WTC11 (cell line): ENCODE results near the gene RPL10A. TPM values are rescaled to one million over a fixed set of nuclear protein-coding genes. Genes with fewer than 3 reads are reported as not detected.

Experiments
- ATAC-seq: fragments of 200-7000 bp; cut with Tn5 transposase; 2 replicates; pipeline ENCODE4 v1.10.0; 2021; ENCODE audit warnings: mild to moderate bottlenecking, moderate library complexity
- CTCF ChIA-PET: fragments of 300-600 bp; sonication (Branson Sonifier 250); formaldehyde crosslinking; loops from one replicate; lab custom pipeline; 2021; ENCODE audit warnings: antibody characterized with exemption; lab: Charles Lee
- POLR2A ChIA-PET: fragments of 350-600 bp; sonication (Branson Sonifier 250); formaldehyde crosslinking; loops from one replicate; lab custom pipeline; 2021; ENCODE audit warnings: antibody characterized with exemption; lab: Charles Lee
- DNase-seq: peaks from one replicate; pipeline ENCODE4 v3.0.0; 2021; ENCODE audit warnings: low spot score
- H3K27ac Mint-ChIP-seq: 2 replicates; pipeline ENCODE4 v1.8.0; 2021; ENCODE audit warnings: mixed read lengths
- H3K27me3 Mint-ChIP-seq: 2 replicates; pipeline ENCODE4 v1.8.0; 2021; ENCODE audit warnings: low read depth, mild to moderate bottlenecking, moderate library complexity, mixed read lengths
- H3K36me3 Mint-ChIP-seq: 2 replicates; pipeline ENCODE4 v1.8.0; 2021; ENCODE audit warnings: mixed read lengths
- H3K4me1 Mint-ChIP-seq: 2 replicates; pipeline ENCODE4 v1.8.0; 2022; ENCODE audit warnings: mixed read lengths
- H3K4me3 Mint-ChIP-seq: 2 replicates; pipeline ENCODE4 v1.8.0; 2021; ENCODE audit warnings: mild to moderate bottlenecking, moderate library complexity, mixed read lengths
- H3K9me3 Mint-ChIP-seq: 2 replicates; pipeline ENCODE4 v1.8.0; 2021; ENCODE audit warnings: mixed read lengths
- AR ChIP-seq: fragments of 250-450 bp; sonication (Bioruptor Pico); IDR thresholded peaks from 2 replicates; pipeline ENCODE4 v1.9.0; 2021; ENCODE audit warnings: mild to moderate bottlenecking
- ATF1 ChIP-seq: sonication (generic); formaldehyde crosslinking; IDR thresholded peaks from 2 replicates; pipeline ENCODE4 v1.8.1; 2023; ENCODE audit warnings: mild to moderate bottlenecking, moderate library complexity, missing genetic modification reagents
- ATF6 ChIP-seq: sonication (generic); formaldehyde crosslinking; IDR thresholded peaks from 2 replicates; pipeline ENCODE4 v1.8.1; 2023; ENCODE audit warnings: mild to moderate bottlenecking, missing genetic modification reagents
- CREB1 ChIP-seq: sonication (generic); formaldehyde crosslinking; IDR thresholded peaks from 2 replicates; pipeline ENCODE4 v1.8.0; 2023; ENCODE audit warnings: mild to moderate bottlenecking, missing genetic modification reagents
- E2F1 ChIP-seq: sonication (generic); formaldehyde crosslinking; IDR thresholded peaks from 2 replicates; pipeline ENCODE4 v1.8.0; 2022; ENCODE audit warnings: mild to moderate bottlenecking, missing genetic modification reagents
- ERG ChIP-seq: fragments of 250-450 bp; sonication (Bioruptor Pico); IDR thresholded peaks from 2 replicates; pipeline ENCODE4 v1.8.0; 2021; ENCODE audit warnings: mild to moderate bottlenecking
- ETV6 ChIP-seq: sonication (generic); formaldehyde crosslinking; IDR thresholded peaks from 2 replicates; pipeline ENCODE4 v1.8.1; 2022; ENCODE audit warnings: mild to moderate bottlenecking, missing genetic modification reagents
- FOXK1 ChIP-seq: sonication (generic); formaldehyde crosslinking; IDR thresholded peaks from 2 replicates; pipeline ENCODE4 v1.8.0; 2022; ENCODE audit warnings: mild to moderate bottlenecking, moderate library complexity, missing genetic modification reagents
- FOXP1 ChIP-seq: sonication (generic); formaldehyde crosslinking; IDR thresholded peaks from 2 replicates; pipeline ENCODE4 v1.8.0; 2022; ENCODE audit warnings: missing genetic modification reagents, mild to moderate bottlenecking, moderate library complexity, borderline replicate concordance
- GTF2I ChIP-seq: fragments of 250-450 bp; sonication (Bioruptor Pico); conservative IDR thresholded peaks from 2 replicates; pipeline ENCODE4 v1.4.0; 2021; ENCODE audit warnings: mild to moderate bottlenecking
- MLX ChIP-seq: sonication (generic); formaldehyde crosslinking; IDR thresholded peaks from 2 replicates; pipeline ENCODE4 v1.8.1; 2023; ENCODE audit warnings: mild to moderate bottlenecking, missing genetic modification reagents, moderate library complexity
- MYBL2 ChIP-seq: sonication (generic); formaldehyde crosslinking; IDR thresholded peaks from 2 replicates; pipeline ENCODE4 v1.8.1; 2023; ENCODE audit warnings: mild to moderate bottlenecking, moderate library complexity, missing genetic modification reagents
- PRDM15 ChIP-seq: sonication (generic); formaldehyde crosslinking; IDR thresholded peaks from 2 replicates; pipeline ENCODE4 v1.8.0; 2022; ENCODE audit warnings: missing genetic modification reagents
- PRRX2 ChIP-seq: fragments of 250-450 bp; sonication (Bioruptor Pico); IDR thresholded peaks from 2 replicates; pipeline ENCODE4 v1.8.0; 2021; ENCODE audit warnings: mild to moderate bottlenecking
- RELA ChIP-seq: sonication (generic); formaldehyde crosslinking; IDR thresholded peaks from 2 replicates; pipeline ENCODE4 v1.8.1; 2022; ENCODE audit warnings: missing genetic modification reagents, mild to moderate bottlenecking, borderline replicate concordance
- SMAD4 ChIP-seq: sonication (generic); formaldehyde crosslinking; IDR thresholded peaks from 2 replicates; pipeline ENCODE4 v1.8.0; 2022; ENCODE audit warnings: mild to moderate bottlenecking, missing genetic modification reagents
- TEAD4 ChIP-seq: sonication (generic); formaldehyde crosslinking; IDR thresholded peaks from 2 replicates; pipeline ENCODE4 v1.8.0; 2022; ENCODE audit warnings: mild to moderate bottlenecking, missing genetic modification reagents
- USF1 ChIP-seq: sonication (generic); formaldehyde crosslinking; IDR thresholded peaks from 2 replicates; pipeline ENCODE4 v1.8.0; 2022; ENCODE audit warnings: mild to moderate bottlenecking, missing genetic modification reagents
- ZNF219 ChIP-seq: sonication (generic); formaldehyde crosslinking; IDR thresholded peaks from 2 replicates; pipeline ENCODE4 v1.8.0; 2023; ENCODE audit warnings: missing genetic modification reagents, mild to moderate bottlenecking, borderline replicate concordance
- total RNA-seq: library from RNA; stranded (reverse); gene quantifications from 3 replicates; pipeline ENCODE4 v1.2.3, GENCODE V29; 2021

The RPL10A gene
- total RNA-seq, 1 experiment from 2014 or later = 1,829 TPM

GRCh38 chr6:35503534-35503933 is 35.3 kb downstream of the RPL10A start:
- H3K36me3 Mint-ChIP-seq = no peaks in the 10 kb centered on the region
- DNase-seq = no peak
- no peak for ATAC-seq
- peaks cover 50% of the 10 kb centered on the region for H3K4me1 Mint-ChIP-seq
- H3K9me3 Mint-ChIP-seq = no peaks in the 10 kb centered on the region
- no peak overlapping the region for H3K4me3 Mint-ChIP-seq
- no peak overlapping the region for H3K27ac Mint-ChIP-seq
- POLR2A ChIA-PET = interaction anchor here (1.4 kb wide), 1 partner anchor 30 kb away, joined by 3 read pairs; no protein-coding TSS in a partner anchor
- CTCF ChIA-PET = interaction anchor here (1.3 to 5.3 kb wide), 3 partner anchors 19 to 254 kb away, joined by 3 to 40 read pairs (median 6); no protein-coding TSS in a partner anchor
- H3K27me3 Mint-ChIP-seq = peaks cover 32% of the 10 kb centered on the region
- TF ChIP-seq USF1 (CRISPR knock-in tag) (no peak), ETV6 (CRISPR knock-in tag) (no peak), ERG (CRISPR knock-in tag) (no peak), FOXP1 (no peak)

- DNase-seq = peak; percentile 25
- ChIA-PET POLR2A (no interaction called here), CTCF (interaction anchor here (1.3 to 5.3 kb wide), 2 partner anchors 17 to 21 kb away, joined by 3 to 40 read pairs; no protein-coding TSS in a partner anchor)
- Mint-ChIP-seq H3K9me3 (no peaks in the 10 kb centered on the region), H3K27ac (no peak overlapping the region), H3K4me1 (peaks cover 47% of the 10 kb centered on the region), H3K27me3 (peaks cover 32% of the 10 kb centered on the region), H3K4me3 (no peak overlapping the region), H3K36me3 (no peaks in the 10 kb centered on the region)
- TF ChIP-seq CREB1 = no peak
- TF ChIP-seq ATF6 = no peak
- no peak for TF ChIP-seq TEAD4
- no peak for TF ChIP-seq RELA (CRISPR knock-in tag)
- no peak for TF ChIP-seq GTF2I (CRISPR knock-in tag)
- TF ChIP-seq FOXK1 (CRISPR knock-in tag) = no peak
- 0 out of 2 replicates have a peak, but pooled peaks have one; percentile 26 for TF ChIP-seq PRDM15 (CRISPR knock-in tag)
- TF ChIP-seq MYBL2 (CRISPR knock-in tag) = no peak
- no peak for TF ChIP-seq PRRX2 (CRISPR knock-in tag)
- TF ChIP-seq ETV6 (CRISPR knock-in tag) = peak; percentile 51; the same call in 1 of the 2 replicates
- peak; percentile 50 for ATAC-seq
Measured at GRCh38 chr6:35505999-35506412, 37.8 kb downstream of the RPL10A start.

GRCh38 chr6:35506536-35506935 is 38.3 kb downstream of the RPL10A start:
- Mint-ChIP-seq H3K27me3 (peaks cover 35% of the 10 kb centered on the region), H3K27ac (no peak overlapping the region), H3K9me3 (no peaks in the 10 kb centered on the region), H3K4me3 (no peak overlapping the region), H3K36me3 (no peaks in the 10 kb centered on the region), H3K4me1 (peaks cover 48% of the 10 kb centered on the region)
- DNase-seq (no peak), ATAC-seq (no peak)
- POLR2A ChIA-PET = no interaction called here
- CTCF ChIA-PET = interaction anchor here (1.3 to 5.3 kb wide), 2 partner anchors 16 to 20 kb away, joined by 3 to 40 read pairs; no protein-coding TSS in a partner anchor
- TF ChIP-seq ETV6 (CRISPR knock-in tag) (no peak), MLX (CRISPR knock-in tag) (no peak), MYBL2 (CRISPR knock-in tag) (no peak), SMAD4 (CRISPR knock-in tag) (no peak), ZNF219 (CRISPR knock-in tag) (no peak), E2F1 (CRISPR knock-in tag) (no peak), ATF1 (CRISPR knock-in tag) (no peak), AR (CRISPR knock-in tag) (no peak)
